Measurements from ENCODE around the gene SEPHS1. TPM values are rescaled to one million over a fixed set of nuclear protein-coding genes. Genes with fewer than 3 reads are reported as not detected.

The SEPHS1 gene
- total RNA-seq, 1 donor from 2014 or later: 39.6 TPM

DNA sequence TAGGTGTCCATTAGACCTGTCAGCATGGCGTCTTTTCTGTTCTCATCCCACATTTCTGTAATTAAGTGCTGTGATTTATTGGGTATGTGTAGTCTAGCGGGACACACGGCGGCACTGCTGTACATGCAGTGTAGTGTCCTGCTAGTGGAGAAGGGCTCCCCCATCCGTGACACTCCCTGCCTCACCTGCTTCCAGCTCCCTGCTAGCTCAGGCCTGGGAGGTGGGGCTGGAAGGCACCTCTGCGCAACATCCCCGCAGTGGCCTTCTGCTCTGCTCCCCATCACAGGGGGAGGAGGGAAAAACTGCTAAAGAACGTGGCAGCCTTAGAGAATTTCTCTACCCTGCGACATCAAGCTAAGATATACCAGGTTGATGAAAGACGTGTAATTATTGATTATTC lies 19.5 kb downstream of the SEPHS1 start:
- no peak for DNase-seq (ENCODE audit: low read depth)

DNA sequence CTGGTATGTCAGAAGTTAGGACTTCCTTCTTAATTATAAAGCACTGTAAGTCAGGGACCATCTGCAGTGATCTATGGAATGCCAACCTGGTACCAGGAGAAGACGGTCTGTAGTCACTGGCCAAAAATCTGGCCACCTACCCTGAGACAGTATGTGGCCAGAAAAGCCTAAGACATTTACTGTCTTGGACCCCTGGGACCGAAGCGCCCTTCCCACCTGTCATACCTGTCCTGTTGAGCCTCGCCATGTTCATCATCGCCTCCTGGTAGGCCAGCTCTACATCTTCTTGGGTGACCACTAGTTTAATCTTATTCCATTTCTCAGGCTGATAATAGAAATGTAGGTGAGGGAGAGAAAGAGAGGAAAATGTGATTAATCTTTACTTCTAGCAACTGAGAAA lies 20.0 kb downstream of the SEPHS1 start:
- DNase-seq (ENCODE audit: low read depth): no peak

DNA sequence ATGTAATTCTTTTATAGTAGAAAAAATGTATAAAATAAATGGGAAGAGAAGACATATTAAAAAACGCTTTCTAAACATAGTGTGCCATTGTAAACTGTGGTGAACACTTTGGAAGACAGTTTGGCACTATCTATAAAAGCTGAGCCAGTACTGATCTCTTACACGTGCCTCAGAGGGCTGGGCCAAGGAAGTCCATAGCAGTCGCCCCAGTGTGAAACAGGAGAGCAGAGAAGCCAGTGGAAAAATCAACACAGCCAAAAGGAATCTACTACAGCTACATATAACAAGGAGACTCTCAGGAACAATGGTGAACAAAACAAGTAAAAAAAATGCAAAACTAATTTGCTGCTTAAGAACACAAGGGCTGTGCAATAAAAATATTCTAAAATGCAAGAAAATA lies 20.6 kb downstream of the SEPHS1 start:
- no peak for DNase-seq (ENCODE audit: low read depth)

DNA sequence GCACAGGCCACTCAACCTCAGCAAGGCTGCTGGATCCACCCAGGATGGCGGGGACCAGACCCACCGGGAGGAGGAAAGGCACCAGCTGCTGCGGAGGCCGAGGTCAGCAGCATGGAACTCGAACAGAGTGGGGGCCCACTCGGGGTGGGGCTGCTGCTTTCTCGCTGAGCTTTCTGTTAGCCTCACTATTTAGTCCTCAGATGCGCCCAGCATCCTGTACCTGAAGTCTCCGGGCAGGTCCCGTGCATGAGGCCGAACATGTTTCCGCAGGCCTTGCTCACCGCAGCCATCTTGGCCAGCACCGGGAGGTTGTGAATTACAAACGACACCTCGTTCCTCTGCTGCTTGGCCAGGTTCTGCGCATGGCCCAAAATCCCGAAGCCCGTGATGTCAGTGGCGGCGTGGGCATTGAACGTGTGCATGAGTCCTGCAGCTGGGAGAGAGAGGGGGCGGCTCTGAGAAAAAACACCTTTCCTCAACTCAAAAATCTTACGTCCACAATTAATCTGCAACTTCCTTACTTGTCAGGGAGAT lies 25.4 kb downstream of the SEPHS1 start:
- DNase-seq (ENCODE audit: low read depth): no peak

GRCh38 chr10:13321576-13321975 lies 26.5 kb downstream of the SEPHS1 start:
- no peak for DNase-seq (ENCODE audit: low read depth)

GRCh38 chr10:13319166-13319565 lies 28.9 kb downstream of the SEPHS1 start:
- no peak for DNase-seq (ENCODE audit: low read depth)

DNA sequence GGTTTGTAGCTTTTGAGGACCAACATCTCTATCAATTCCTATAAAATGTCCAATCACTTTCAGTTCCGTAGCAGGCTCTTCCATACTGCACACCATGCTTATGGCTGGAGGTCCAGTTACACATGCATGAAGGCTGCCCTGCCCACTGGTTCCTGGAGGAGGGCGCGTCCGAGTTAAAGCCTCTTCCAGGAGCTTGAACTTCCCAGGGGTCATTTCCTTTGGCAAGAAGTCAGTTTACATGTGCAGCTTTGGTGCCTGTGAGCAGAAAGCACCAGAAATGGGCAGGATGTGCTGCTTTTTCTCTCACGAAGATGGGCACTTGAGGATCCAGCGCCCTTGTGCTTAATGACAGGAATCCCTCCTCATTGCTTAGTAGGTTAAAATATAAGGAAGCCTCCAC lies 30.6 kb downstream of the SEPHS1 start:
- DNase-seq (ENCODE audit: low read depth): no peak

DNA sequence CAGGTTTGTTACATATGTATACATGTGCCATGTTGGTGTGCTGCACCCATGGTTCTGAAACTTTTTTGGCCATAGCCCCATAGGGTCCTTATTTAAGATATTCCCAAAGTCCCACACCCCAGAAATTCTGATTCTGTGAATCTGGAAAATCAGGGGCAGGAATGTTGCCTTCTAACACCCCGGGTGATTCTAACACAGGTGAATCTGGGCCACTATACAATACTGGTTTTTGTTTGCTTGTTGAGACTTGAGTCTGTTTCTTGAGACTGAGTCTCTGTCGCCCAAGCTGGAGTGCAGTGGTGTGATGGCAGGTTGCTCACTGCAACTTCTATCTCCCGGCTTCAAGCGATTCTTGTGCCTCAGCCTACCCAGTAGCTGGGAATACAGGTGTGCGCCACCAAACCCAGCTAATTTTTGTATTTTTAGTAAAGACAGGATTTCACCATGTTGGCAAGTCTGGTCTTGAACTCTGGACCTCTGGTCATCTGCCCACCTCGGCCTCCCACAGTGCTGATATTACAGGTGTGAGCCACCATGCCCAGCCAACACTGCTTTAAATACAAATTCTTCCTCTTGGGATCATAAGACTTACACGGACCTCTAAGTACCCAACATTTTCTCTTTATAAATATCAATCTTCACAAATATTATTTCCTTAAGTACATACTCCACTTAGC lies 31.3 kb downstream of the SEPHS1 start:
- DNase-seq (ENCODE audit: low read depth): no peak

DNA sequence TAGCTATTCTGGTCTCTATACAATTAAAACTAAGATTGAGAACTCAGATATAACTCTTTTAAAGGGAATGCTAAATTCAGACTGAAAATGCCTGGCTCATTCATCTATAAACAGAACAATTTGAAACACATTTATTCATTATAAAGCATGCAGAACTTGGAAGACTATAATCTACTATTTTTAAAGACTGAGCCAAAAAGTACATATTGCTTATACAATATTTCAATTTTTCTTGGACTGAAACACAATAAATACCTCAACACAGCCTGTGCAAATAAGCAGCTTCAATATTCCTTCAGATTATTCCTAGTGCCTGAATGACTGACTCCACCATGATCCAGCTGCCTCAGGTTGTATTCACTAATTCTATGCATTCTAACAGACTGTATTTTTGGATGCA lies 32.7 kb downstream of the SEPHS1 start:
- DNase-seq (ENCODE audit: low read depth): no peak

DNA sequence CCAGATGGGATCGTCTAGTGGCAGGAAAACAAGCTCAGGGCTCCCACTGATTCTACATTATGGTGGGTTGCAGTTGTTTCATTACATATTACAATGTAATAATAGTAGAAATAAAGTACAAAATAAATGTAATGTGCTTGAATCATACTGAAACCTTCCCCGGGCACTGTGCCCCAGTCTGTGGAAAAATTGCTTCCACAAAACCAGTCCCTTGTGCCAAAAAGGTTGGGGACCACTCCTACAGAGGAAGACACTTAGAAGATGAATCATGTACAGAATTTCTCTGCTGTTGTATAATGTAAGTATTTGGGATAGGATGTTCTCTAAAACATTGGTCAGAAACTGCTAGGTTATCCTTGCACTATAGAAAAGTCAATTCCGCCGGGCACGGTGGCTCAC lies 36.9 kb downstream of the SEPHS1 start:
- DNase-seq (ENCODE audit: low read depth): no peak

DNA sequence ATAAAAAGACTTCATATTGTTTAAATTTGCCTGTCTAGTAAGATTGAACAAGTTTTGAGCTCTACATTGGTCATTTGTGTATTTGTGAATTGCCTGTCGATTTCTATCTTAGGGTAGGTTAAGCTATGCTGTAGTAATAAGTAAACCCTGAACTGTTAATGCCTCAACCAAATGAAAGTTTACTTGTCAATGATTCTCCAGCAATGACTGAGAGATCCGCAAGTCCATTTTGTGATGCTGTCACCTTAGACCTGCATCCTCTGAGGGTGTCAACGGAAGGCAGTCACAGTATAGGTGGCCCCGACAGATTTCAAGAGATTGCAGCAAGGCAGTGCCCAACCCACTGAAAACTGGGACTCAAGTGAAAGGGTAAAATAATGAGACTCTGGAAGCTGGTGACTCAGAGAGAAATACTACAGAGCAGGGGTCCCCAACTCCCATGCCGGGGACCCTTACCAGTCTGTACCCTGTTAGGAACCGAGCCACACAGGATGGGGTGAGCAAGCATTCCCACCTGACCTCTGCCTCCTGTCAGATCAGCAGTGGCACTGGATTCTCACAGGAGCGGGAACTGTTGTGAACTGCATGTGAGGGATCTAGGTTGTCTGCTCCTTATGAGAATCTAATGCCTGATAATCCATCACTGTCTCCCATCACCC lies 37.4 kb downstream of the SEPHS1 start:
- no peak for DNase-seq (ENCODE audit: low read depth)

GRCh38 chr10:13309792-13310191 lies 38.3 kb downstream of the SEPHS1 start:
- DNase-seq (ENCODE audit: low read depth): no peak

- DNase-seq (ENCODE audit: low read depth): no peak
These were observed 40.0 kb downstream of the SEPHS1 start for GRCh38 chr10:13308096-13308495.

GRCh38 chr10:13306103-13306502 lies 42.0 kb downstream of the SEPHS1 start:
- no peak for DNase-seq (ENCODE audit: low read depth)

DNA sequence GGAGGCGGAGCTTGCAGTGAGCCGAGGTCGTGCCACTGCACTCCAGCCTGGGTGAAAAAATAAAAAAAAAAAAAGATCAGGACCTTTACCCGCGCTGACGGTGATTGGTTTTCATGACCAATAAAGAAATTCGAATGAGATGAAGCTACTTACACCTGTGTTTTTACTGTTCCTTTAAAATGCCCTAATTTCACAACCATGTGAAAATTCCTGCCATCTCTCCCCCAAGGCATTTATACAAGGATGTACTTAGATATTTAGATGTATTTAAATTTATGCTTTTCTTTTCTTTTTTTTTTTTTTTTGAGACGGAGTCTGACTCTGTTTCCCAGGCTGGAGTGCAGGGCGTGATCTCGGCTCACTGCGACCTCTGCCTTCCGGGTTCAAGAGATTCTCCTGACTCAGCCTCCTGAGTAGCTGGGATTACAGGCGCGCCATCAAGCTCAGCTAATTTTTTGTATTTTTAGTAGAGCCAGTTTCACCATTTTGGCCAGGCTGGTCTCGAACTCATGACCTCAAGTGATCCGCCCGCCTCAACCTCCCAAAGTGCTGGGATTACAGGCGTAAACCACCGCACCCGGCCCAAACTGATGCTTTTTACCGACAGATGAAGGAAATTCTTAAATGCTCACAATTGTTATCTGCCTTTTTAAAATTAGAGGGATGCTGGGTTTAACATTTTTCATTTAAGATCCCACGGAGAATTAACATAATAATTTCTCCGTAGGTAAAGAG lies 45.1 kb downstream of the SEPHS1 start:
- DNase-seq (ENCODE audit: low read depth): no peak

DNA sequence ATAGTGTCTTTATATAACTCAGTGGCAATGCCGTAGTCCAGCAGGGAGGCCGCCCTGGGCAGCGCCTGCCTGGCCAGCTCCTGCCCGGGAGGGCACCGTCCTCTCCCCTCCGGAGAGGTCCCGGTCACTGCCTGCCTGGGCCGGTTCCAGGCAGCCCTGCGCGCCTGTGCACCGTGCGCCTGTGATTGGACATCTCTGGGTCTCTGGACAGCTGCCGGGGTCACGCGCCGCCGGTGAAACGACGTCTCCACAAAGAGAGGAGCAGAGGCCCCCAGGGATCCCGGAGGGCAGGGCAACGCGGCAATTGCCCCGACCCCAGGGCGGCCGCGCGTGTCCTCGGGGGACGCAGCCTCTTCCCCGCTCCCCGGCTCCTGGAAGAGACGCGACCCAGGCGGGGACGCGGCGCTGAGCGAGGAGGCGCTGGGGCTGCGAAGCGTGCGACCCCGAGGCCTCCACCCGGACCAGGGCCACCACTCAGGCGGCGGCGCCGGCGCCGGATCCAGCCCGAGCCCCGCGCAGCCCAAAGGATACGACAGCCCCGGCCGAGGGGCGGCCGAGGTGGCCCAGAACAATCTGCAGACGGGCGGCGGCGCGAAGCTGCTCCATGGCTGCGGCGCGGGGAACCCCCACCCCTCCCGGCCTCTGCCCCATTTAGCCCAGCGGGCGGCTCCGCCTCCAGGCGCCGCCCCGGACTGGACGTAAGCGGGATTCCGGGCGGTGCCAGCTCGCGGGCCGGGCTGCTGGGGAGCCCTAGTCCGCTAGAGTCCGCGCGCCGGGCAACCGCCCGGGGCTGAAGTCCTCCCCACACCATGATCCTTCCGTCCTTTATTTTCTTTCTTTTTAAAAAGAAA lies 48.4 kb downstream of the SEPHS1 start, which contains the start of gene PHYH:
Gene PHYH (minus strand): TSS at position 628 of the 851 bp plus-strand sequence. CDS start 22 bp downstream, at position 606.
- peak; percentile 96 for DNase-seq (ENCODE audit: low read depth)

DNA sequence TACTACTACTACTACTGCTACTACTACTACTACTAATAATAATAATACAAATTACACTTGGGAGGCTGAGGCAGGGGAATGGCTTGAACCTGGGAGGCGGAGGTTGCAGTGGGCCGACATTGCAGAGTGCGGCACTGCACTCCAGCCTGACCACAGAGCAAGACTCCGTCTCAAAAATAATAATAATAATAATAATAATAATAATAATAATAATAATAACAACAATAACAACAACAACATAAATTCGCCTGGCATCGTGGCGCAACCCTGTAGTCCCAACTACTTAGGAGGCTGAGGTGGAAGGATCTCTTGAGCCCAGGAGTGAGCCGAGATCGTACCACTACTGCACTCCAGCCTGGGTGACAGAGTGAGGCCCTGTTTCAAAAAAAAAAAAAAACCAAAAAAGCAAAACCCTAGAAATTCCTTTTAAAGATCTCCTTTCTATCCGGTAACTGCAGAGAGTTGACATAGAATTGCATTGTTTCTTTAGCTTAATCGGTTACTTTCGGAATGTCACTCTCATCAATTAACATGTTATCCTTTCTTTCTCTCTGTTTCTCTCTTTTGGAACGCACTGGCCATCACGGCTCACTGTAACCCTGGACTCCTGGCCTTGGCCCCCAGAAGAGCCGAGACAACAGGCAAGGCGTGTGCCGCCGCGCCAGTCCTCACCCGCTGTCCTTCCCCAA lies 49.2 kb downstream of the SEPHS1 start:
- DNase-seq (ENCODE audit: low read depth): no peak

- DNase-seq (ENCODE audit: low read depth): no peak
These were observed 51.6 kb downstream of the SEPHS1 start for GRCh38 chr10:13296476-13296875.

DNA sequence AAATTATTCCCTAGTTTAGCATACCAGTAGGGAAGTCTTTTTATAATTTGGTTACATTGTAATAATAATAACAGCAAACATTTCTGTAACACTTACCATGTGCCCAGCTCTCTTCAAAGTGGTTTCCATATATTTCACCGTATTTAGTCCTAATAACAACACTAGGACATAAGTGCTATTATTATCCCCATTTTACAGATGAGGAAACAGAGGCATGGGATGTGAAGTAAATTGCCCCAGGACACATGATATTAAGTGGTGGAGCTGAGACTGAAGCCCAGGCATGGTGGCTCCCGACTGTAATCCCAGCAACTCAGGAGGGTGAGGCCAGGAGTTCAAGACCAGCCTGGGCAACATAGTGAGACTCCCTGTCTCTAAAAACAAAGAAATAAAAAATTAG lies 53.3 kb downstream of the SEPHS1 start:
- DNase-seq (ENCODE audit: low read depth): no peak
